ENCODE data around the gene BRD1.

BRD1 gene

DNA sequence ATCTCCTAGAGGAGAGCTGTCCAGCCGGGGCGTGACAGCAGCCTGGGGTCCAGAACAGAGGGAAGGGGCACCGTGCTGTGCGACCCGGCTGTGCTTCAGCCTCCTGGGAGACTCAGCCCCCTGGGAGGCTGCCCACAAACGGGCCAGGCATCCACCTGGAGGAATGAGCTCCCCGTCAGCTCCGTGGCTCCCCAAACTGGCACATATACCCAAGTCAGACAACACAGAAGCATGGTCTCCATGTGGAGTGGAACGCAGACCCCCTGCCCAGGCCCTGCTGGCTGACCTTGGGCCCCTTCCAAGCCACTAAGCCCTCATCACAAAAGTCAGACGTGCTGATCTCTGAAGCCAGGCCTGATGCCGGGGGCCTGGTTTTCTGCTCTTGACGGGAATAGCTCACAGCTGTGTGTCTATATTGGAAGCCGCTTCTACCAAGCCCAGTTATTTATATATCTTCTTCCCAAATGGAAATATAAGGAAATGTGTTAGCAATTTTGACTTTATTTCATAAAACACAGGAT is 91.7 kb downstream of the BRD1 start:
- Histone ChIP-seq H4K91ac (ENCODE audit: low read length) (no peak overlapping the region), H3K14ac (ENCODE audit: low read length in 2 of 2) (no peak overlapping the region), H3K4me3 (ENCODE audit: insufficient read depth in 1 of 2, low read depth in 1 of 2, low read length in 2 of 2) (no peak overlapping the region), H2BK5ac (ENCODE audit: low read depth, low read length, poor library complexity, severe bottlenecking) (no peak overlapping the region), H4K8ac (ENCODE audit: low read length) (no peak overlapping the region), H3K27ac (ENCODE audit: low read length, poor library complexity, severe bottlenecking) (no peak overlapping the region), H3K18ac (ENCODE audit: low read depth in 1 of 2, low read length in 2 of 2) (no peak overlapping the region), H3K4ac (ENCODE audit: low read depth in 1 of 2, low read length in 2 of 2) (no peak overlapping the region), H2AK5ac (ENCODE audit: low read length, severe bottlenecking) (no peak overlapping the region), H2BK15ac (ENCODE audit: low read depth, poor library complexity, severe bottlenecking) (no peak overlapping the region), H3K9ac (ENCODE audit: low read length) (no peak overlapping the region), H3K9me3 (ENCODE audit: control insufficient read depth, low read length) (peaks cover 8% of the 10 kb centered on the region), H3K36me3 (ENCODE audit: control insufficient read depth in 1 of 2, insufficient read depth in 2 of 2, low read depth in 1 of 2, low read length in 2 of 2) (no peaks in the 10 kb centered on the region), H2BK12ac (ENCODE audit: low read length in 2 of 2) (no peak overlapping the region), H3K4me1 (ENCODE audit: control insufficient read depth, insufficient read depth, low read depth, low read length) (no peaks in the 10 kb centered on the region), H3K27me3 (ENCODE audit: control insufficient read depth in 1 of 2, insufficient read depth in 1 of 2, low read length in 2 of 2) (peaks cover 0 to 3% of the 10 kb centered on the region in 2 experiments), H3K4me2 (ENCODE audit: low read length, poor library complexity, severe bottlenecking) (no peak overlapping the region), H2BK120ac (ENCODE audit: low read depth, low read length) (no peak overlapping the region), H3K23ac (ENCODE audit: low read length in 2 of 2) (no peak overlapping the region), H3K79me1 (replicated peaks; ENCODE audit: low read length, poor library complexity, severe bottlenecking) (no peaks in the 10 kb centered on the region), H2AFZ (ENCODE audit: low read depth, low read length) (no peak overlapping the region)
- no peak for DNase-seq
- WGBS, result 67% methylated on average over 9 of the region's 13 CpGs

DNA sequence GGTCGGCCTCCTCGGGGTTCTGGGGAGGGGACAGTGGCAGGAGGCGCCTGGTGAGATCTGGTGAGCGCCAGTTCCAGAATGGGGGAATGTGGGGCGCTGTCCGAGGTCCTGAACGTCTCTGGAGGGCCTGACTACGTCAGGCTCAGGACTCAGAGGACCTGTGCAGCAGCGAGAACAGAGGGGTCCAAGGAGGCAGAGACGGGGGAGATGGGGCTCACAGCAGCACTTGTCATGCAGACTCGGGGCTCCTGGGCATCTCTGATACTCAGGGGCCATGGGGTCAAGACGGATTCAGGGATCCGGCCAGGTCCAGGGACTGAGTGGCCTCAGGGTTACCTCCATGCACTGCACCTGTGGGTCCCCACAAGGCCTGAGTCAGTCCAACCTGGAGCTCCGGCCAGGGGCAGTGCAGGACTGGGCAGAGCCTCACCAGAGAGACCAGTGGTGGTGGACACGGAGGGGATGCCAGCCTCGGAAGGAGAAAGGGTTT is 92.2 kb downstream of the BRD1 start:
- no peaks in the 10 kb centered on the region for H3K36me3 ChIP-seq (ENCODE audit: control insufficient read depth in 1 of 2, insufficient read depth in 2 of 2, low read depth in 1 of 2, low read length in 2 of 2)
- no peak overlapping the region for H3K4me2 ChIP-seq (ENCODE audit: low read length, poor library complexity, severe bottlenecking)
- no peaks in the 10 kb centered on the region for H3K79me1 ChIP-seq (replicated peaks; ENCODE audit: low read length, poor library complexity, severe bottlenecking)
- H2AFZ ChIP-seq (ENCODE audit: low read depth, low read length), result no peak overlapping the region
- H3K9me3 ChIP-seq (ENCODE audit: control insufficient read depth, low read length), result peaks cover 8% of the 10 kb centered on the region
- no peak overlapping the region for H2AK5ac ChIP-seq (ENCODE audit: low read length, severe bottlenecking)
- DNase-seq, result no peak
- no peak overlapping the region for H3K27ac ChIP-seq (ENCODE audit: low read length, poor library complexity, severe bottlenecking)
- no peak overlapping the region for H3K18ac ChIP-seq (ENCODE audit: low read depth in 1 of 2, low read length in 2 of 2)
- H3K4ac ChIP-seq (ENCODE audit: low read depth in 1 of 2, low read length in 2 of 2), result no peak overlapping the region
- no peak overlapping the region for H3K9ac ChIP-seq (ENCODE audit: low read length)
- no peak overlapping the region for H2BK5ac ChIP-seq (ENCODE audit: low read depth, low read length, poor library complexity, severe bottlenecking)
- H2BK15ac ChIP-seq (ENCODE audit: low read depth, poor library complexity, severe bottlenecking), result no peak overlapping the region
- no peaks in the 10 kb centered on the region for H3K4me1 ChIP-seq (ENCODE audit: control insufficient read depth, insufficient read depth, low read depth, low read length)
- H4K91ac ChIP-seq (ENCODE audit: low read length), result no peak overlapping the region
- H3K14ac ChIP-seq (ENCODE audit: low read length in 2 of 2), result no peak overlapping the region
- 29% methylated on average over 16 of the region's 16 CpGs for WGBS
- no peak overlapping the region for H3K23ac ChIP-seq (ENCODE audit: low read length in 2 of 2)
- H4K8ac ChIP-seq (ENCODE audit: low read length), result no peak overlapping the region
- no peak overlapping the region for H2BK12ac ChIP-seq (ENCODE audit: low read length in 2 of 2)
- no peak overlapping the region for H3K4me3 ChIP-seq (ENCODE audit: insufficient read depth in 1 of 2, low read depth in 1 of 2, low read length in 2 of 2)
- no peak overlapping the region for H2BK120ac ChIP-seq (ENCODE audit: low read depth, low read length)
- H3K27me3 ChIP-seq (ENCODE audit: control insufficient read depth in 1 of 2, insufficient read depth in 1 of 2, low read length in 2 of 2), result peaks cover 0 to 3% of the 10 kb centered on the region in 2 experiments

DNA sequence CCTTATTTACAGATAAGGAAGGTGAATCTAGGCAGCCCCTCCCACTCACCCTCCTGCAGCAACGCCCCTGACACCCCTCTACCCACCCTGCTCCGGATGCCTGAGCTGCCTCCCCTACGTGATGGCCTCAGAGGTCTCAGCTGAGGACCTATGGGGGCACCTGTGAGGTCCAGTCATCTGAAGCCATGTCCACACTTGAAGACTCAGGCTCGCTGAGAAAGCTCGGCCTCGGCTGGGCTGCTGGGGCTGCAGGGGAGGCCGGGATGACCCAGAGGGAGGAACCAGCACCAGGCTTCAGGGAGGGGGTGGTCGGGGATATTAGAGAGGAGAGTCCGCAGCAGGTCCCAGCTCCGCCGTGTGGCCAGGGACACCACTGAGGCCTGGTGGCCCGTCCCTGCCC is 92.8 kb downstream of the BRD1 start:
- peaks cover 8% of the 10 kb centered on the region for H3K9me3 ChIP-seq (ENCODE audit: control insufficient read depth, low read length)

DNA sequence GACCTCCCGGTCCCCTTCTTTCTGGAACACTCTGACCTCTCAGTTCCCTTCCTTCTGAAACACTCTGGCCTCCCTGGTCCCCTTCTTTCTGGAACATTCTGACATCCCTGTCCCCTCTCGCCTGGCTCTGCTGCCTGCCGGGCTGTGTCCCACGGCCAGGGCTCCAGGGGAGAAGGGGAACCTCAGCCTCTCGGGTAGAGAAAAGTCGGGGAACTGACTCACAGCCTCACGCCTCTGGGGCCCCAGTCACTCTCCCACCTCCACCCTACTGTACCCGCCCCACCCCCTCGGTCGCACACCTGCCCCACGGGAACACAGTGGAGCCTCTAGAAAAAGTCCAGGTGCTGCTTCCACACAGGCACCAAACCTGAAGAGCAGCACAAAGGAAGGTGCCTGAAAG is 93.3 kb downstream of the BRD1 start:
- H3K27ac ChIP-seq (ENCODE audit: low read length, poor library complexity, severe bottlenecking), result no peak overlapping the region
- H3K4me2 ChIP-seq (ENCODE audit: low read length, poor library complexity, severe bottlenecking), result no peak overlapping the region
- no peak overlapping the region for H2BK5ac ChIP-seq (ENCODE audit: low read depth, low read length, poor library complexity, severe bottlenecking)
- H2BK15ac ChIP-seq (ENCODE audit: low read depth, poor library complexity, severe bottlenecking), result no peak overlapping the region
- H3K9ac ChIP-seq (ENCODE audit: low read length), result no peak overlapping the region
- H4K8ac ChIP-seq (ENCODE audit: low read length), result no peak overlapping the region
- H3K23ac ChIP-seq (ENCODE audit: low read length in 2 of 2), result no peak overlapping the region
- no peak overlapping the region for H3K18ac ChIP-seq (ENCODE audit: low read depth in 1 of 2, low read length in 2 of 2)
- no peak overlapping the region for H2AK5ac ChIP-seq (ENCODE audit: low read length, severe bottlenecking)
- no peak for DNase-seq
- no peak overlapping the region for H3K4me3 ChIP-seq (ENCODE audit: insufficient read depth in 1 of 2, low read depth in 1 of 2, low read length in 2 of 2)
- H3K4ac ChIP-seq (ENCODE audit: low read depth in 1 of 2, low read length in 2 of 2), result no peak overlapping the region
- H2AFZ ChIP-seq (ENCODE audit: low read depth, low read length), result no peak overlapping the region
- H4K91ac ChIP-seq (ENCODE audit: low read length), result no peak overlapping the region
- H3K27me3 ChIP-seq (ENCODE audit: control insufficient read depth in 1 of 2, insufficient read depth in 1 of 2, low read length in 2 of 2), result peaks cover 0 to 3% of the 10 kb centered on the region in 2 experiments
- peaks cover 8% of the 10 kb centered on the region for H3K9me3 ChIP-seq (ENCODE audit: control insufficient read depth, low read length)
- no peak overlapping the region for H2BK120ac ChIP-seq (ENCODE audit: low read depth, low read length)
- no peak overlapping the region for H2BK12ac ChIP-seq (ENCODE audit: low read length in 2 of 2)
- no peaks in the 10 kb centered on the region for H3K4me1 ChIP-seq (ENCODE audit: control insufficient read depth, insufficient read depth, low read depth, low read length)
- no peak overlapping the region for H3K14ac ChIP-seq (ENCODE audit: low read length in 2 of 2)
- H3K36me3 ChIP-seq (ENCODE audit: control insufficient read depth in 1 of 2, insufficient read depth in 2 of 2, low read depth in 1 of 2, low read length in 2 of 2), result no peaks in the 10 kb centered on the region
- WGBS, result 84% methylated on average over 11 of the region's 11 CpGs
- H3K79me1 ChIP-seq (replicated peaks; ENCODE audit: low read length, poor library complexity, severe bottlenecking), result no peaks in the 10 kb centered on the region

More for the DNA sequence above, 92.8 kb downstream of the BRD1 start:
- H2BK5ac ChIP-seq (ENCODE audit: low read depth, low read length, poor library complexity, severe bottlenecking), result no peak overlapping the region
- H2BK120ac ChIP-seq (ENCODE audit: low read depth, low read length), result no peak overlapping the region
- DNase-seq, result no peak
- H3K27me3 ChIP-seq (ENCODE audit: control insufficient read depth in 1 of 2, insufficient read depth in 1 of 2, low read length in 2 of 2), result peaks cover 0 to 3% of the 10 kb centered on the region in 2 experiments
- WGBS, result 71% methylated on average over 7 of the region's 12 CpGs
- H3K23ac ChIP-seq (ENCODE audit: low read length in 2 of 2), result no peak overlapping the region
- no peak overlapping the region for H3K27ac ChIP-seq (ENCODE audit: low read length, poor library complexity, severe bottlenecking)
- H3K9ac ChIP-seq (ENCODE audit: low read length), result no peak overlapping the region
- no peaks in the 10 kb centered on the region for H3K79me1 ChIP-seq (replicated peaks; ENCODE audit: low read length, poor library complexity, severe bottlenecking)
- no peak overlapping the region for H4K8ac ChIP-seq (ENCODE audit: low read length)
- H3K18ac ChIP-seq (ENCODE audit: low read depth in 1 of 2, low read length in 2 of 2), result no peak overlapping the region
- no peak overlapping the region for H3K4ac ChIP-seq (ENCODE audit: low read depth in 1 of 2, low read length in 2 of 2)
- H3K14ac ChIP-seq (ENCODE audit: low read length in 2 of 2), result no peak overlapping the region
- H2AK5ac ChIP-seq (ENCODE audit: low read length, severe bottlenecking), result no peak overlapping the region
- no peak overlapping the region for H3K4me2 ChIP-seq (ENCODE audit: low read length, poor library complexity, severe bottlenecking)
- no peaks in the 10 kb centered on the region for H3K4me1 ChIP-seq (ENCODE audit: control insufficient read depth, insufficient read depth, low read depth, low read length)
- H2AFZ ChIP-seq (ENCODE audit: low read depth, low read length), result no peak overlapping the region
- no peak overlapping the region for H3K4me3 ChIP-seq (ENCODE audit: insufficient read depth in 1 of 2, low read depth in 1 of 2, low read length in 2 of 2)
- H2BK15ac ChIP-seq (ENCODE audit: low read depth, poor library complexity, severe bottlenecking), result no peak overlapping the region
- no peak overlapping the region for H2BK12ac ChIP-seq (ENCODE audit: low read length in 2 of 2)
- no peaks in the 10 kb centered on the region for H3K36me3 ChIP-seq (ENCODE audit: control insufficient read depth in 1 of 2, insufficient read depth in 2 of 2, low read depth in 1 of 2, low read length in 2 of 2)
- H4K91ac ChIP-seq (ENCODE audit: low read length), result no peak overlapping the region

Data from mesenchymal stem cell (in vitro differentiated cells and primary cell).